Ovary (tissue), 3 donors: Measurements from ENCODE around the gene ENTHD1.

ENCODE experiments used
- EP300 ChIP-seq: sonication (generic); formaldehyde crosslinking; IDR thresholded peaks from one replicate; pipeline ENCODE4 v1.6.1; 2017; ENCODE audit warnings: antibody characterized with exemption
- POLR2A ChIP-seq: fragments of 450-650 bp; IDR thresholded peaks from one replicate; pipeline ENCODE4 v1.6.1; 2017; ENCODE audit warnings: antibody characterized with exemption, mild to moderate bottlenecking, moderate library complexity
- TF ChIP-seq, protein P1 (sequence below), 3 donors: fragments of 450-650 bp in 2 of 3; fragments of 200-600 bp in 1 of 3; IDR thresholded peaks; one replicate each; pipeline versions ENCODE4 v1.5.1 to v1.8.0; 2016 to 2022; ENCODE audit warnings: antibody characterized with exemption in 3 of 3, mild to moderate bottlenecking in 1 of 3
- donor health status: DM: no; HTN: no; CAD: no.

GRCh38 chr22:39932918-39933649 is 39.5 kb upstream of the ENTHD1 start:
- TF ChIP-seq, protein P1, sequence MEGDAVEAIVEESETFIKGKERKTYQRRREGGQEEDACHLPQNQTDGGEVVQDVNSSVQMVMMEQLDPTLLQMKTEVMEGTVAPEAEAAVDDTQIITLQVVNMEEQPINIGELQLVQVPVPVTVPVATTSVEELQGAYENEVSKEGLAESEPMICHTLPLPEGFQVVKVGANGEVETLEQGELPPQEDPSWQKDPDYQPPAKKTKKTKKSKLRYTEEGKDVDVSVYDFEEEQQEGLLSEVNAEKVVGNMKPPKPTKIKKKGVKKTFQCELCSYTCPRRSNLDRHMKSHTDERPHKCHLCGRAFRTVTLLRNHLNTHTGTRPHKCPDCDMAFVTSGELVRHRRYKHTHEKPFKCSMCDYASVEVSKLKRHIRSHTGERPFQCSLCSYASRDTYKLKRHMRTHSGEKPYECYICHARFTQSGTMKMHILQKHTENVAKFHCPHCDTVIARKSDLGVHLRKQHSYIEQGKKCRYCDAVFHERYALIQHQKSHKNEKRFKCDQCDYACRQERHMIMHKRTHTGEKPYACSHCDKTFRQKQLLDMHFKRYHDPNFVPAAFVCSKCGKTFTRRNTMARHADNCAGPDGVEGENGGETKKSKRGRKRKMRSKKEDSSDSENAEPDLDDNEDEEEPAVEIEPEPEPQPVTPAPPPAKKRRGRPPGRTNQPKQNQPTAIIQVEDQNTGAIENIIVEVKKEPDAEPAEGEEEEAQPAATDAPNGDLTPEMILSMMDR (IDR thresholded peaks at IDR 0.05): no peak
- TF ChIP-seq POLR2A: no peak
- no peak for TF ChIP-seq EP300
